NB4 (cell line): ENCODE data around the gene ZNF618.

Experiments
- POLR2A ChIP-seq: IDR thresholded peaks from 2 replicates; pipeline ENCODE4 v1.6.1; 2011; ENCODE audit warnings: mild to moderate bottlenecking; ENCODE audit not compliant: insufficient read length; ENCODE audit errors: extremely low read depth
- TF ChIP-seq, protein P1 (sequence below): IDR thresholded peaks from one replicate; pipeline ENCODE4 v1.5.1; 2012; ENCODE audit warnings: low read depth, low read length

DNA sequence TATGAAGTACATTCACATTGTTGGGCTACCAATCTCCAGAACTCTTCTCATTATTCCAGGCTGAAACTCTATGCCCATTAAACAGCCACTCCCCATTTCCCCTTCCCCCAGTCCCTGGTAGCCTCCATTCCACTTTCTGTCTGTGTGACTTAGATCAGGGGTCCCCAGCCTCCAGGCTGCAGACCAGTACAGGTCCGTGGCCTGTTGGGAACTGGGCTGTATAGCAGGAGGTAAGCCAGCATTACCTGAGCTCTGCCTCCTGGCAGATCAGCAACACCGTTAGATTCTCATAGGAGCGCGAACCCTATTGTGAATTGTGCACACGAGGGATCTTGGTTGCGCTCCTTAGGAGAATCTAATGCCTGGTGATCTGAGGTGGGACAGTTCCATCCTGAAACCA is 23.1 kb downstream of the ZNF618 start:
- TF ChIP-seq, protein P1, sequence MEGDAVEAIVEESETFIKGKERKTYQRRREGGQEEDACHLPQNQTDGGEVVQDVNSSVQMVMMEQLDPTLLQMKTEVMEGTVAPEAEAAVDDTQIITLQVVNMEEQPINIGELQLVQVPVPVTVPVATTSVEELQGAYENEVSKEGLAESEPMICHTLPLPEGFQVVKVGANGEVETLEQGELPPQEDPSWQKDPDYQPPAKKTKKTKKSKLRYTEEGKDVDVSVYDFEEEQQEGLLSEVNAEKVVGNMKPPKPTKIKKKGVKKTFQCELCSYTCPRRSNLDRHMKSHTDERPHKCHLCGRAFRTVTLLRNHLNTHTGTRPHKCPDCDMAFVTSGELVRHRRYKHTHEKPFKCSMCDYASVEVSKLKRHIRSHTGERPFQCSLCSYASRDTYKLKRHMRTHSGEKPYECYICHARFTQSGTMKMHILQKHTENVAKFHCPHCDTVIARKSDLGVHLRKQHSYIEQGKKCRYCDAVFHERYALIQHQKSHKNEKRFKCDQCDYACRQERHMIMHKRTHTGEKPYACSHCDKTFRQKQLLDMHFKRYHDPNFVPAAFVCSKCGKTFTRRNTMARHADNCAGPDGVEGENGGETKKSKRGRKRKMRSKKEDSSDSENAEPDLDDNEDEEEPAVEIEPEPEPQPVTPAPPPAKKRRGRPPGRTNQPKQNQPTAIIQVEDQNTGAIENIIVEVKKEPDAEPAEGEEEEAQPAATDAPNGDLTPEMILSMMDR = no peak
- no peak for TF ChIP-seq POLR2A
